Testis (tissue), 3 donors: ENCODE data around the gene PIGZ. TPM values are rescaled to one million over a fixed set of nuclear protein-coding genes. Genes with fewer than 3 reads are reported as not detected.

Source experiments
- DNase-seq: peaks from one replicate; pipeline ENCODE4 v3.0.0-alpha.2; 2019
- H3K27ac ChIP-seq, 2 donors: fragments of 200-600 bp; sonication (generic); one replicate each; pipeline ENCODE4 v1.5.1; 2019
- H3K27me3 ChIP-seq: fragments of 200-600 bp; sonication (generic); one replicate; pipeline ENCODE4 v1.5.1; 2019
- H3K36me3 ChIP-seq: fragments of 200-600 bp; sonication (generic); one replicate; pipeline ENCODE4 v1.5.1; 2017; ENCODE audit warnings: low read depth; ENCODE audit errors: missing control alignments
- H3K4me1 ChIP-seq: fragments of 200-600 bp; sonication (generic); one replicate; pipeline ENCODE4 v1.5.1; 2019
- H3K4me3 ChIP-seq, 2 donors: fragments of 200-600 bp; sonication (generic); one replicate each; pipeline ENCODE4 v1.5.1; 2017 to 2019
- H3K9me3 ChIP-seq: fragments of 200-600 bp; sonication (generic); one replicate; pipeline ENCODE4 v1.5.1; 2017
- CTCF ChIP-seq, 3 experiments: fragments of 450-650 bp in 2 of 3; fragments of 200-600 bp in 1 of 3; sonication (generic) in 1 of 3; IDR thresholded peaks; one replicate each; pipeline ENCODE4 v1.5.1; 2016 to 2019; ENCODE audit warnings: antibody characterized with exemption in 3 of 3, mild to moderate bottlenecking in 2 of 3, moderate library complexity in 1 of 3
- POLR2A ChIP-seq: fragments of 450-650 bp; IDR thresholded peaks from one replicate; pipeline ENCODE4 v1.6.1; 2017; ENCODE audit warnings: antibody characterized with exemption, mild to moderate bottlenecking, moderate library complexity
- WGBS, 2 donors: methylation state at CpG; one replicate each; pipeline ENCODE4 v1.1.5; 2018; 5-methylcytosine and 5-hydroxymethylcytosine counted together
- intact Hi-C: fragments of 100-400 bp; cut with DNase I; formaldehyde crosslinking; loops from one replicate; pipeline ENCODE4 v1.15.1; 2023; ENCODE audit warnings: low total_unique reads
- polyA plus RNA-seq: library from polyadenylated mRNA; stranded (reverse); fragments of 350-450 nt; fragmentation: Illumina TruSeq; extraction: RNeasy Lipid Tissue Mini Kit (QIAGEN cat#74804); gene quantifications from one replicate; pipeline ENCODE4 v1.2.3, GENCODE V29; 2014; ENCODE audit warnings: low read depth, low replicate concordance; ENCODE audit not compliant: insufficient read depth
- total RNA-seq, 2 donors: library from RNA; depleted of rRNA; stranded (reverse); fragments of >200 nt; gene quantifications; one replicate each; pipeline ENCODE4 v1.2.3, GENCODE V29; 2016

PIGZ gene
- total and polyA plus RNA-seq, 3 donors from 2014 or later = 3.0 to 4.5 (median 3.9) TPM

- no peak overlapping the region for H3K27ac ChIP-seq
- H3K36me3 ChIP-seq = no peaks in the 10 kb centered on the region
- TF ChIP-seq POLR2A = no peak
- TF ChIP-seq CTCF (IDR thresholded peaks at IDR 0.05) = no peak
- intact Hi-C loops = no loop called here
- 78 to 80% methylated on average over 9 of the region's 9 CpGs for WGBS, 2 donors
- no peaks in the 10 kb centered on the region for H3K4me1 ChIP-seq
- no peaks in the 10 kb centered on the region for H3K27me3 ChIP-seq
- H3K4me3 ChIP-seq = no peak overlapping the region
- no peaks in the 10 kb centered on the region for H3K9me3 ChIP-seq
- no peak for DNase-seq
Measured at GRCh38 chr3:196962108-196962929, 6.3 kb downstream of the PIGZ start.

- H3K27me3 ChIP-seq = no peaks in the 10 kb centered on the region
- H3K9me3 ChIP-seq = no peaks in the 10 kb centered on the region
- 82 to 84% methylated on average over 7 of the region's 7 CpGs for WGBS, 2 donors
- intact Hi-C loops = no loop called here
- TF ChIP-seq CTCF (IDR thresholded peaks at IDR 0.05) (no peak), POLR2A (no peak)
- no peaks in the 10 kb centered on the region for H3K4me1 ChIP-seq
- no peak for DNase-seq
- no peak overlapping the region for H3K4me3 ChIP-seq
- H3K36me3 ChIP-seq = no peaks in the 10 kb centered on the region
- no peak overlapping the region for H3K27ac ChIP-seq
Measured at GRCh38 chr3:196954832-196955231, 13.8 kb downstream of the PIGZ start.

- WGBS, 2 donors = 93 to 96% methylated on average over 2 to 3 of the region's 3 CpGs
Measured at GRCh38 chr3:196951371-196951770, 17.3 kb downstream of the PIGZ start.

GRCh38 chr3:196949750-196950149 lies 18.9 kb downstream of the PIGZ start:
- no peak for DNase-seq
- intact Hi-C loops = no loop called here

More at GRCh38 chr3:196951371-196951770, 17.3 kb downstream of the PIGZ start:
- H3K4me1 ChIP-seq = no peaks in the 10 kb centered on the region
- H3K27me3 ChIP-seq = no peaks in the 10 kb centered on the region
- H3K4me3 ChIP-seq = no peak overlapping the region
- no peaks in the 10 kb centered on the region for H3K9me3 ChIP-seq
- intact Hi-C loops = no loop called here
- no peak overlapping the region for H3K27ac ChIP-seq
- no peak for DNase-seq
- TF ChIP-seq POLR2A (no peak), CTCF (IDR thresholded peaks at IDR 0.05) (no peak)
- no peaks in the 10 kb centered on the region for H3K36me3 ChIP-seq

More at GRCh38 chr3:196949750-196950149, 18.9 kb downstream of the PIGZ start:
- WGBS, 2 donors = 85 to 93% methylated on average over 6 of the region's 6 CpGs
- H3K4me3 ChIP-seq = no peak overlapping the region
- no peaks in the 10 kb centered on the region for H3K27me3 ChIP-seq
- no peaks in the 10 kb centered on the region for H3K4me1 ChIP-seq
- no peaks in the 10 kb centered on the region for H3K9me3 ChIP-seq
- no peak overlapping the region for H3K27ac ChIP-seq
- TF ChIP-seq POLR2A (no peak), CTCF (IDR thresholded peaks at IDR 0.05) (no peak)
- H3K36me3 ChIP-seq = no peaks in the 10 kb centered on the region
